Nephron progenitor cell (in vitro differentiated cells): ENCODE results near the gene MAPK8IP2.
"Not testable (repeated sequence)": the region's sequence is repeated elsewhere in the genome, so short reads cannot be mapped to it uniquely, and the experiment has no call there.

Experiments
- DNase-seq: peaks from one replicate; pipeline ENCODE4 v3.0.0; 2021
- H3K27ac Mint-ChIP-seq: 2 replicates; pipeline ENCODE4 v1.8.0; 2021; ENCODE audit warnings: mild to moderate bottlenecking, moderate library complexity, mixed read lengths
- H3K27me3 Mint-ChIP-seq: 2 replicates; pipeline ENCODE4 v1.8.0; 2021; ENCODE audit warnings: mild to moderate bottlenecking, low read depth, mixed read lengths; ENCODE audit not compliant: poor library complexity
- H3K36me3 Mint-ChIP-seq: 2 replicates; pipeline ENCODE4 v1.8.0; 2021; ENCODE audit warnings: low read depth, mixed read lengths
- H3K4me1 Mint-ChIP-seq: 2 replicates; pipeline ENCODE4 v1.8.0; 2021; ENCODE audit warnings: mixed read lengths
- H3K4me3 Mint-ChIP-seq: 2 replicates; pipeline ENCODE4 v1.8.0; 2021; ENCODE audit warnings: mild to moderate bottlenecking, moderate library complexity, mixed read lengths
- H3K9me3 Mint-ChIP-seq: 2 replicates; pipeline ENCODE4 v1.8.0; 2021; ENCODE audit warnings: mild to moderate bottlenecking, moderate library complexity, mixed read lengths
- TF ChIP-seq, protein P1 (sequence below): fragments of 200-600 bp; sonication (generic); IDR thresholded peaks from 2 replicates; pipeline ENCODE4 v1.5.0; 2021; ENCODE audit warnings: antibody characterized with exemption

MAPK8IP2 gene

DNA sequence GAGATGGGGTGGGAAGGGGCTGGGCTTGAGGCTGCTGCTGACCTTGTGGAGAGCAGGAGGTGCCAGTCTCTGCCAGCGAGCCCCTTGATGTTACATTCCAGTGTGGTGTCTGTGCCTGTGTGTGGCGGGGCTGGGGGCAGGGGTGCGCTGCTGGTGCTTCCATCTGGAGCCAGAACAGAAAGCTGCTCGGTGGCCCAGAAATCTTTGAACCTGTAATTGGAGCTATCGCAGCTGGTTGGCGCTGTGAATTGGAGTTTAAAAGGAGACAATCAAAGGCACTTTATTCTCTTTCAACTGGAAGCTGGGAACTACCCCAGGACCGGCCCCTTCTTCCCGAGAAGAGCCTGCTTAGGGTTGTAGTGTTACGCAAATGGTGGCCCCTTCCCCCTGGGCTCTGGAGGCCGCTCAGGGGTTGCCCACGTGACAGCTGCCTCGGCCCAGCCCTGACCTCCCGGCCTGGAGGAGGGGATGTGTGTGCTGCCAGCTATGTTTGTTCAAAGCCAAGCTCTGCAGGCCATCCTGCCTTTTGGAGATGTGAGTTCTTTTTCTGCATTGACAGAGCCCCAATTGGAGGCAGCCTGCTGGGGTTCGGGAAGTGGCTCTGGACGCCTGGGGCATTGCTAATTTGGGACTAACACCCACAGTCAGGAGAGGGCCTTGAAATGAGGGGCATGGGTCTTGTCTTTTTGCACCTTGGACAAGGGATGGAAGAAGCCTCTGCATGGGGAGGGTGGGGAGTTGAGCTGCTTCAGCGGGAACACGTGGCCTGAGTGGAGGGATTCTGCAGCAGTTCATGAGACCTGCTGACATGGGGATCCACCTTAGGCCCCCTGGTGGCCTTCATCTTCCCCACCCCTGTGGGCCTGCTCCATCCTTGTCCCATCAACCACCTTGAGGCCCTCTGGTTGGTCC is 41.4 kb downstream of the MAPK8IP2 start:
- peak overlapping the region; percentile 70 for H3K4me3 Mint-ChIP-seq
- peak; percentile 53 for DNase-seq

DNA sequence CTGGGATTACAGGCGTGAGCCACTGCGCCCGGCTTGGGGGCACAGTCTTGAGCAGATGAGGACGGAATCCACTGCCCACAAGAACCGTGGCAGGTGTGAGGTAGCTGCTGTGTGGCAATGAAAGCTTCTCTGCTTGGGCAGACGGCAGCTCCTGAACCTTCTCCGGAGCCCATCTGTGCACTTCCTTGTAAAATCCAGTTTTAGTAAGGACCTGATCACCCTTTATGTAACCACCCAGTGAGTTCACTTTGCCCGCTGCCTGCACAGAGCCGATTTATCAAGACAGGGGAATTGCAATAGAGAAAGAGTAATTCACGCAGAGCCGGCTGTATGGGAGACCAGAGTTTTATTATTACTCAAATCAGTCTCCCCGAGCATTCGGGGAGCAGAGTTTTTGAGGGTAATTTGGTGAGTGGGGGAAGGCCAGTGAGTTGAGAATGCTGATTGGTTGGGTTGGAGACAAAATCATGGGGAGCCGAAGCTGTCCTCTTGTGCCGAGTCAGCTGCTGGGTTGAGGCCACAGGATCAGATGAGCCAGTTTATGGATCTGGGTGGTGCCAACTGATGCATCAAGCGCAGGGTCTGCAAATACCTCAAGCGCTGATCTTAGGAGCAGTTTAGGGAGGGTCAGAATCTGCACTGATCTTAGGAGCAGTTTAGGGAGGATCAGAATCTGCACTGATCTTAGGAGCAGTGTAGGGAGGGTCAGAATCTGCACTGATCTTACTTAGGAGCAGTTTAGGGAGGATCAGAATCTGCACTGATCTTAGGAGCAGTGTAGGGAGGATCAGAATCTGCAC is 42.6 kb downstream of the MAPK8IP2 start:
- H3K4me3 Mint-ChIP-seq, H3K27me3 Mint-ChIP-seq, H3K27ac Mint-ChIP-seq, DNase-seq, H3K36me3 Mint-ChIP-seq: not testable (repeated sequence)
- Mint-ChIP-seq H3K9me3 (peaks cover 23% of the 10 kb centered on the region), H3K4me1 (peaks cover 33% of the 10 kb centered on the region)

More for the DNA sequence above, 41.4 kb downstream of the MAPK8IP2 start:
- TF ChIP-seq, protein P1, sequence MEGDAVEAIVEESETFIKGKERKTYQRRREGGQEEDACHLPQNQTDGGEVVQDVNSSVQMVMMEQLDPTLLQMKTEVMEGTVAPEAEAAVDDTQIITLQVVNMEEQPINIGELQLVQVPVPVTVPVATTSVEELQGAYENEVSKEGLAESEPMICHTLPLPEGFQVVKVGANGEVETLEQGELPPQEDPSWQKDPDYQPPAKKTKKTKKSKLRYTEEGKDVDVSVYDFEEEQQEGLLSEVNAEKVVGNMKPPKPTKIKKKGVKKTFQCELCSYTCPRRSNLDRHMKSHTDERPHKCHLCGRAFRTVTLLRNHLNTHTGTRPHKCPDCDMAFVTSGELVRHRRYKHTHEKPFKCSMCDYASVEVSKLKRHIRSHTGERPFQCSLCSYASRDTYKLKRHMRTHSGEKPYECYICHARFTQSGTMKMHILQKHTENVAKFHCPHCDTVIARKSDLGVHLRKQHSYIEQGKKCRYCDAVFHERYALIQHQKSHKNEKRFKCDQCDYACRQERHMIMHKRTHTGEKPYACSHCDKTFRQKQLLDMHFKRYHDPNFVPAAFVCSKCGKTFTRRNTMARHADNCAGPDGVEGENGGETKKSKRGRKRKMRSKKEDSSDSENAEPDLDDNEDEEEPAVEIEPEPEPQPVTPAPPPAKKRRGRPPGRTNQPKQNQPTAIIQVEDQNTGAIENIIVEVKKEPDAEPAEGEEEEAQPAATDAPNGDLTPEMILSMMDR, result no peak
- Mint-ChIP-seq H3K27me3 (peaks cover 5% of the 10 kb centered on the region), H3K27ac (peak overlapping the region; percentile 96), H3K9me3 (peaks cover 14% of the 10 kb centered on the region), H3K4me1 (peaks cover 33% of the 10 kb centered on the region), H3K36me3 (no peaks in the 10 kb centered on the region)

DNA sequence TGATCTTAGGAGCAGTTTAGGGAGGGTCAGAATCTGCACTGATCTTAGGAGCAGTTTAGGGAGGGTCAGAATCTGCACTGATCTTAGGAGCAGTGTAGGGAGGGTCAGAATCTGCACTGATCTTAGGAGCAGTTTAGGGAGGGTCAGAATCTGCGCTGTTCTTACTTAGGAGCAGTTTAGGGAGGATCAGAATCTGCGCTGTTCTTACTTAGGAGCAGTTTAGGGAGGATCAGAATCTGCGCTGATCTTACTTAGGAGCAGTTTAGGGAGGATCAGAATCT is 43.2 kb downstream of the MAPK8IP2 start:
- not testable (repeated sequence) for H3K36me3 Mint-ChIP-seq, H3K4me3 Mint-ChIP-seq, H3K27me3 Mint-ChIP-seq, H3K27ac Mint-ChIP-seq, DNase-seq
- H3K4me1 Mint-ChIP-seq, result peaks cover 33% of the 10 kb centered on the region
- peaks cover 28% of the 10 kb centered on the region for H3K9me3 Mint-ChIP-seq

DNA sequence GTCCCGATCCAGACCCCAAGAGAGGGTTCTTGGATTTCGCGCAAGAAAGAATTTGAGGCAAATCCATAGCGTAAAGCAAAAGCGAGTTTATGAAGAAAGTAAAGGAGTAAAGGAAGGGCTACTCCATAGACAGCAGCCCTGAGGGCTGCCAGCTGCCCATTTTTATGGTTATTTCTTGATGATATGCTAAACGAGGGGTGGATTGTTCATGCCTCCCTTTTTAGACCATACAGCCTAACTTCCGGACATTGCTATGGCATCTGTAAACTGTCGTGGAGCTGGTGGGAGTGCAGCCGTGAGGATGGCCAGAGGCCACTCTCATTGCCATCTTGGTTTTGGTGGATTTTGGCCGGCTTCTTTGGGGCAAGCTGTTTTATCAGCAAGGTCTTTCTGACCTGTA is 52.7 kb downstream of the MAPK8IP2 start:
- peaks cover 56% of the 10 kb centered on the region for H3K9me3 Mint-ChIP-seq
- no peak for DNase-seq
- H3K4me3 Mint-ChIP-seq, result no peak overlapping the region
- peaks cover 18% of the 10 kb centered on the region for H3K4me1 Mint-ChIP-seq
- peaks cover 11% of the 10 kb centered on the region for H3K36me3 Mint-ChIP-seq
- TF ChIP-seq, protein P1, result no peak
- no peak overlapping the region for H3K27ac Mint-ChIP-seq
- peaks cover 13% of the 10 kb centered on the region for H3K27me3 Mint-ChIP-seq

DNA sequence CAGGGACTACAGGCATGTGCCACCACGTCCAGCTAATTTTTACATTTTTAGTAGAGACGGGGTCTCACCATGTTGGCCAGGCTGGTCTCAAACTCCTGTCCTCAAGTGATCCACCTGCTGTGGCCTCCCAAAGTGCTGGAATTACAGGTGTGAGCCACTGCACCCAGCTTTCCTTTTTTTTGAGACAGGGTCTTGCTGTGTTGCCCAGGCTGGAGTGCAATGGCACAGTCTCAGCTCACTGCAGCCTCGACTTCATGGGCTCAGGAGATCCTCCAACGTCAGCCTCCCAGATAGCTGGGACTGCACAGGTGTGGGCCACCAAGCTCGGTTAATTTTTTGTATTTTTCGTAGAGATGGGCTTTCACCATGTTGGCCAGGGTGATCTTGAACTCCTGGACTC is 54.1 kb downstream of the MAPK8IP2 start:
- peaks cover 18% of the 10 kb centered on the region for H3K4me1 Mint-ChIP-seq
- H3K9me3 Mint-ChIP-seq, result peaks cover 47% of the 10 kb centered on the region
- H3K36me3 Mint-ChIP-seq, DNase-seq, H3K27ac Mint-ChIP-seq, H3K4me3 Mint-ChIP-seq: not testable (repeated sequence)
- H3K27me3 Mint-ChIP-seq, result peaks cover 13% of the 10 kb centered on the region

DNA sequence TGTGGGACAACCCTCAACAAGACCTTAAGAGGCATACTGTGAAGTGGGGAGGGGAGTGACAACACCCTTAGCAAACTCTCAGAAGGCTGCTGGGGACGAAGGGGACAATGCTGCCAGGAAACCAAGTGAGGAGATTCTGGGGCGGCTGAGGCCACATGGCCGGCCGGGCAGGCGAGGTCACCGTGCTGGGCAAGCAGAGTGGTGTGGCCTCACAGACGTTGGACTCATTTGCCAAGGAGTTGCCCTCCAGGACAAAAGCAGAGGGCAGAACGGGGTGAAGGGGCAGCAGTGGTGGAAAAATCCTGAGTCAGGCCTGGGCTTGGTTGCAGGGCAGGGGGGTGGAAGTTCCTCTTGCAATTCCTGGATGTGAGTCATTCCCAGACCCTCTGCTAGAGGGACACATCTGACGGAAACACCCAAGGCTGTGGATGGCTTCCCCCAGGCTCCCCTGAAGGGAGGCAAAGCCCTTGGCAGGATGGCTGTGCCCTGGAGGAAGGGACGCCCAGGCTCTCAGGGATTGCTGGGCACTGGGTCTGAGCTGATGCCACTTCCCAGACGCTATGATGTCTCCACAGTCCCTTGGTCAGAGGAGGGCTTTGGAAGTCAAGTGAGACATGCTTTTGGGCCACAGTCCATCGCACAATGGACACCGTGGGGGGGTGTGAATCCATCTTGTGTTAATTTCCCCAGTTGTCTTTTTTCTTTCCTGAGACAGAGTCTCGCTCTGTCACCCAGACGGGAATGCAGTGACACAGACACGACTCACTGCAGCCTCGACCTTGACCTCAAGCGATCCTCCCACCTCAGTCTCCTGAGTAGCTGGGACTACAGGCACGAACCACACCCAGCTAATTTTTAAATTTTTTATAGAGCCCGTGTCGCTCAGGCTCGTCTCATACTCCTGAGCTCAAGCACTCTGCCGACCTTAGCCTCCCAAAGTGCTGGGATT is 55.8 kb downstream of the MAPK8IP2 start:
- Mint-ChIP-seq H3K27ac (peak overlapping the region; percentile 16), H3K27me3 (peaks cover 13% of the 10 kb centered on the region), H3K4me1 (peaks cover 18% of the 10 kb centered on the region), H3K4me3 (no peak overlapping the region), H3K36me3 (peaks cover 8% of the 10 kb centered on the region), H3K9me3 (peaks cover 43% of the 10 kb centered on the region)
- TF ChIP-seq, protein P1, result no peak
- no peak for DNase-seq

DNA sequence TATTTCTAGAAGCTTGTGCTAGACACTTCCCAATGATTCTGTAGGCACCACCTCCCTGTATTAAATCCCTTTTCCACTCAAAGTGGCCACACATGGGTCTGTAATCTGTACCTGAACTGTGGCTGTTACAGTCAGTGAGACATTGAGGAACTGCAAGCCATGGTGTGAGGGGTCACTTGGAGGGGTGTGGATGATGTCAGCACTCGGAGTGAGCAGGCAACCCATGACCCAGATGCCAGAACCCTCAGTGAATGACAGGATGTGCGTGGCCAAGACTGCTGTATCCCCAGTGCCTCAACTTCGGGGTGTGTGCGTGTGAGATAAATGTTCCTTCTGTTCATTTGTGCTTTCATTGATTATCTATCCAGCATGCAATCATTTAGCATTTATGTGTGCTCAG is 57.3 kb downstream of the MAPK8IP2 start:
- Mint-ChIP-seq H3K4me3 (no peak overlapping the region), H3K36me3 (peaks cover 7% of the 10 kb centered on the region), H3K9me3 (peaks cover 35% of the 10 kb centered on the region), H3K27ac (no peak overlapping the region), H3K4me1 (peaks cover 18% of the 10 kb centered on the region), H3K27me3 (peaks cover 10% of the 10 kb centered on the region)
- no peak for DNase-seq
- TF ChIP-seq, protein P1, result no peak

DNA sequence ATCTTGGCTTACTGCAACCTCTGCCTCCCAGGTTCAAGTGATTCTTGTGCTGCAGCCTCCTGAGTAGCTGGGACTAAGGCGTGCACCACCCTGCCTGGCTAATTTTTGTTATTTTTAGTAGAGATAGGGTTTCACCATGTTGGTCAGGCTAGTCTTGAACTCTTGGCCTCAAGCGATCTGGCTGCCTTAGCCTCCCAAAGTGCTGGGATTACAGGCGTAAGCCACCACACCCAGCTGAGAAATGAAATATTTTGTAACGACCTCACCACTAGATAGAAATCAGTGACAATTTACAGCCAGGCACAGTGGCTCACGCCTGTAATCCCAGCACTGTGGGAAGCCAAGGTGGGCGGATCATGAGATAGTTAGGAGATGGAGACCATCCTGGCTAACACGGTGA is 59.1 kb downstream of the MAPK8IP2 start:
- not testable (repeated sequence) for H3K4me3 Mint-ChIP-seq

More for the DNA sequence above, 59.1 kb downstream of the MAPK8IP2 start:
- H3K36me3 Mint-ChIP-seq, H3K27ac Mint-ChIP-seq, DNase-seq, H3K27me3 Mint-ChIP-seq: not testable (repeated sequence)
- Mint-ChIP-seq H3K4me1 (peaks cover 18% of the 10 kb centered on the region), H3K9me3 (peaks cover 22% of the 10 kb centered on the region)
